ENCODE measurements around the gene DNAJC5.

The DNAJC5 gene

DNA sequence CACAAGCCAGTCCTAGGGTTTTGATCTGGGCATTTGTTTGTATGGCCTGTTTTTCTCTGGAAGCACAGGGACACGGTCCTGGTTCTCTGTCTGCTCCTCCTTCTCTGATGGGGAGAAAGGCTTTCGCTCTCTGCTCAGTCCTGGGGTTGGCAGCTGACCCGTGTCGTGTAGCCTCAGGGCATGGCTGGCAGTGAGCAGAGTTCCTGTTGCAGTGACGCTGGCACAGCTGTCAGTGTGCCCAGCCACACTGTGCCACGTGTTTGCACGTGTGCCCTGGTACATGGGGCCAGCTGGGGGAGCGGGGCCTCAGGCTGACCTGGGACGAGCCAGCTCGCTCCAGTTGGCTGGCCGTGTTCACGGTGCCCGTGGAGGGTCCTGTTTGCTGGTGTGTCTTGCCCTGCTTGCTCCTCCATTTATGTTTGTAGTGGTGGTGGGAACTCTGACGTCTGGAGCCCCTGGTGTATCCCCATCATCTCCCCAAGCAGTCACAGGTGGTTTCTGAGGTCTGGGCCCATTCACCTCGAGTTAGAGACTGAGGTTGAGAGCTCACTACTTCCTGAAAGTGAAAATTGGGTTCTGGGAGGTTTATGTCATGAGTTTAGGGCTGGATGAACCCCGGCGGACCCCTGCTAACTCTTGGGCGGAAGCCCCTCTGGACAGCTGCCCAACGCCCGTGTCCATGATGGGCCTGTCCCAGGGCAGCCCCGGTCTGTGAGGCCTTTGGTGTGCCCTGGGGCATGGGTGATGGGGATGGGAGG is 10.2 kb upstream of the DNAJC5 start:
- DNase-seq (ENCODE audit: low read depth, low spot score), result no peak

DNA sequence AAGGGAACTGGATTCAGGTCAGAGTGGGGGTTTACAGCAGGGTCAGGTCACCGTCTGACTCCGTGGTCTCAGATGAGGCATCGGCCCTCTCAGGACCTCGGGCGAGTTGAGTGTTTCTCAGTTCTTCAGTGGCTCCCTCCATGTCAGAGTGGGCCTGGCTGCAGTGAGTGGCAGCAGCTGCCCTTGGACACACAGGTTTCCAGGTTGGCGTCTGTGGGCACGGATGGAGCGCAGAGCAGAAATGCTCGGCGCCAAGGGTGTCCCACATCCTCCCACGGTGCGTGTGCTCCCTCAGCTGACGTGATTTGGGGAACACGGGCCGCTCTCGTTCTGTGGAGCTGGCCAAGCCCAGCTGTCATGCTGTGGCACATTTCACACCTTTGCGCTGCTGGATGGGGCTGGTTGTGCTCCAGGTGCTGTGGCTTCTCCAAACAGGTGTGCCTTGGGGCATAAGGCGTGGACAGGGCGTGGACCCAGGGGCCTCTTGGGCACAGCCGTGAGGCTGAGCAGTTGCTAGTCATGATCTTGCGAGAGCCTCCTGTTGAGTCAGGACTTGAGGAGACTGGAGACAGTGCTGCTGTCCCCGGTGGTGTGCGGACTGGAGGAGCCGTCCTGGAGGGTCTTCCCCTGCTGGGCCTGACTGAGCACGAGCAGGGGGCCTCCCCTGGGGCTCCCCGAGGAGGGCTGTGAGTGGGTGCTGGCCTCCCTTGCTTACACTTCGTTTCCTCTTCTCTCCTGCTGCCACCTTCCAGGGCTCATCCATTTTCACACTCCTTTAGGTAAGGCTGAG is 9.5 kb upstream of the DNAJC5 start:
- no peak for DNase-seq (ENCODE audit: low read depth, low spot score)

DNA sequence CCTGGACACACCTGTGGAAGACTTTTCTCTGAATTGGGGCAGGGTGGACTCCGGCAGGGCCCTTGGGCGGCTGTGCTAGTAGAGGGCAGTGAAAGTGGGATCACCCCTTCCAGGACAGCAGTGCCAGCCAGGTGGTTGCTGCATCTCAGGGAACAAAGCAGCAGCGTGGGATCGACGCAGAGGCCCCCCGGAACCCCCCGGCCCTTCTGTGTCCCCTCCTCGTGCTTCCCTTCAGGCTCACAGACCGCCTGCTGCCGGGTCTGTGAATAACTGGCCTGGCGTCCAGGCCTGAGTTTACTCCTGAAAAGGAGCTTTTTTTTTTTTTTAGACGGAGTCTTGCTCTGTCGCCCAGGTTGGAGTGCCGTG is 8.9 kb upstream of the DNAJC5 start:
- DNase-seq (ENCODE audit: low read depth, low spot score), result no peak

DNA sequence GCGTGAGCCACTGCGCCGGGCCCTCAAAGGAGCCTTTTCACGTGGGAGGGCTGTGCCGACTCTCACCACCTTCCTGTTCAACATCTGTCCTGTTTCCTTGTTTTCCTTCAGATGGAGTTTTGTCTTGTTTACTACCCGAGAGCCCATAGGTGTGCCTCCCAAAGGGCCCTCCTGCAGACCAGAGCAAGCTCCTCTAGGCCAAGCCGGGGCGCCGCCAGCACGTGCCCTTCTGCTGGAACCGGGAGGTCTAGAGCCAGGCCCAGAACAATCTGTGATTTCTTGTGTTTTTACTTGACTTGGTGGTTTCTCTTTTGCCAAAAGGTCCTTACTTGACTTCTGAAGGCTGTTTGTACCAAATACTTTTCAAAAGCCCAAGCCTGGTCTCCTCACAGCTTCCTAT is 8.0 kb upstream of the DNAJC5 start:
- DNase-seq (ENCODE audit: low read depth, low spot score), result no peak

DNA sequence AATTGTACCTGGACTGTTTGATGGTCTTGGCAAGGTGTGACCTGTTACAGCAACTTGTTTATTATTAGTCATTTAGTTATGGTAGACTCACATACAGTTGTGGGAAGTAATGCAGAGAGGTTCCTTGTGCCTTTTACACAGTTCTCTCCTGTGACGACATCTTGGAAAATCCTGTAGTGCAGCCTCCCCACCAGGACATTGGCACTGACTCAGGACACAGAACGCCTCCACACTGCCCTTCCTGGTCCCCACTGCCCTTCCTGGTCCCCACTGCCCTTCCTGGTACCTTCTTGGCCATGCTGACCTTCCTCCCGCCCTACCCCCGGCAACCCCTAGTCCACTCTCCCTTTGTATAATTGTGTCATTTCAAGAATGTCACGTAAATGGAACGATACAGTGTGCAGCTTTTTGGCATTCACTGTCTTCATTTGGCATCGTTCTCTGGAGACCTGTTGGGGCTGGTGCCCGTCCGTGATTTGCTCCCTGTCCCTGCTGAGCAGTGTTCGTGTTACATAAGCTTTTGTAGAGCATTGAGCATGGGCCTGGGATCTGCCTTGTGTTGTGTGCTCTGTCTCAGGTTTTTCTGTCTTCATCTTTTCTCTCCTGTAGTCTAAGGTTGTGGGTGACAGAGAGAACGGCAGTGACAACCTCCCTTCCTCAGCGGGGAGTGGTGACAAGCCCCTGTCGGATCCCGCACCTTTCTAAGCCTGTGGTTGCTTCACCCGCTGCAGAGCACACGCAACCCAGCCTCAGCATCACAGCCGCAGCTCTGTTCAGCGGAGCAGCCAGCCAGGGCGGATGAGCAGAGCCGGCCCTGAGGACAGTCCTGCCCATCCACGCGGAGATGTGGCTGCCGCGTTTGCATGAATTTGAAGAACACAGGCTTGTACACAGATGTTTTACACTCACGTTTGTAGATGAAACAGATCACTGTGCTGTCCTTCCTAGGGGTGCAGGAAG is 5.4 kb upstream of the DNAJC5 start:
- DNase-seq (ENCODE audit: low read depth, low spot score), result no peak

DNA sequence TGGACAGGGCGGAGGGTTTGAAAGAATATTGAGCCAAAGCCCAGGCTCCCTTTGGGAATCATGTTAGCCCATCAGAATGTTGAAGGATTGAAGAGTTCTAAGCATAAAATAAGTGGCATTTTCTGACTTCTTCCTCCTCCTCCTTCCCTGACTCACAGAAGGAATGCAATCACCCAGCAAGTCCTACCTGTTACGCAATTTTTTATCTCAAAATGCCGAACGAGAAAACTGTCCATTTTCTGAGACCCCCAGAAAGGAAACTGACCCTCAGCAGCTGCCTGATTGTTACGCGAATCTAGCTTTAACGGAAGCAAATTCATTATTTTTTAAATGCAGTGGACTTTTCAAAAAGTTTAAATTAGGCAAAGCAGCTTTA is 4.7 kb upstream of the DNAJC5 start:
- no peak for DNase-seq (ENCODE audit: low read depth, low spot score)

DNA sequence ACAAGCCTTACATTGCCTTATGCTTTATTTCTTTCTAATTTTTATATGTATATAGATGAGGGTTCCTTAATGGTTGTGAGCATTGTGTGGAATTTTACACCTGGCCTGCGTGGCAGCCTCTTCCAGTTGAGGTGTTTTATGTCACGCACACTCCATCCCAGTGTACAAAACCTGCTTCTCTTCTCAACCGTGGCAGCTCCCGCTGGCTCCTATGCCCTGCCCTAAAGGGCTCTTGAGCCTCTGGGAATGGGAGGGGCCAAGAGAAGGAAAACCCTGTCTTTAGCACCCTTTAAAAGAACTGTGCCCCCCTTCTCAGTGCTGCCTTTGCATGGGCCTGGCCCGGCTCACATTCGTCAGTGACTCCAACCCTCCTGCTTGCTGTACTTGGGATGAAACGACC is 4.3 kb upstream of the DNAJC5 start:
- no peak for DNase-seq (ENCODE audit: low read depth, low spot score)

DNA sequence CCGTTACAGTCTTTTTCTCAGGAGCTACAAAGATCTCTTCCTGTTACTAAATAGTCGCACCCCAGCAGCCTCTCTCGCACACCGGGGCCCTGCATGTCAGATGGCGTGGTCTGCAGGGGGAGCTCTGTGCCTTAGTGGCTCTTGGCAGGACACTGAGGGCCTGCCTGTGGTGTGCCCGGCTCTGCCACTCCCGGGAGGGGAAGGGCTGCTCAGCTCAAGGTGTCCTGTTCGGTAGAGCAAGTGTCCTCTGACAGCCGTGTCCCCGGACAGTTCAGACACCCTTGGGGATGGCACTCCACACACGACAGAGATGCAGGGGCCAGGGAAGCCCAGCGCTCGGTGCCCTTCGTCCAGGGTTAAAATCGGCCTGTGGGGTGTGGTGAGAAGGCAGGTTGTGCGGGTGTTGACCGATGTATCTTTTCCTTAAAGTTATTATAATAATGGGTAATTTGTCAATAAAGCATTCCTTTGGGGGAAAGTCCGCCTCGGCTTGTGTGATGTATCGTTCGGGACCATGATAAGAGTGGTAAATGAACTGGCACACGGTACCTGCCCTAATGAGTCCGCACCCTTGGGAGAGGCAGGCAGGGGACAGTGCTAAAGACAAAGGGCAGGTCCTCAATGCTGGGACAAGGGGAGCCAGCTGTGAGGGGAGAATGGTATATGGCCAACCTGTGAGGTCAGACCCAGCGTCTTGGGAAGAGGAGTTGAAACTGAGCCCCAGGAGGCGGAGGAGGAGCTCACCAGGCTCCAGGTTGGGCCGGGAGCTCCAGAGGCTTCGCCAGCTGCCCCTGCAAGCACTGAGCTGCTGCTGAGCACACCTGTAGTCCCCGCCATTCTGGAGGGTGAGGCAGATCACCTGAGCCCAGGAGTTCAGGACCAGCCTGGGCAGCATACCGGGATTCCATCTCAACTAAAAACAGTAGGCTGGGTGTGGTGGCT is 3.6 kb upstream of the DNAJC5 start:
- DNase-seq (ENCODE audit: low read depth, low spot score), result no peak

DNA sequence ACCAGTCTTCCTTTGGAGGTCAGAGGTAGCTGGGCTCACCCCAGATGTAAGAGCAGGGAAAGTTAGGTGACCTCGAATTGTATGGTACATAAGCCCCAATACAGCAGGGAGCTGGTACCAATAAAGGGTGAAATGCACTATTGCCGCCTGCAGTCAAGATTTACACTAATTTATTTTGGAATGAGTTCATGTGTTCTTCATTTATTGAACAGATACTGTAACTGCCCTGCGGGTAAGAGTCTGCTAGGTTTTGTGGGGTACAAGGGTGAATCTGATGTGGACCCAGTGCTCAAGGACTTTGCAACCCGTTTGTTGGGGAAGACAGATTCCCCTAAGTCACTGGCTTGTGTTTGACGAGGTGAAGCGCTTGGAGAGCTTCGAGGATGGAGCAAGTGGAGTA is 2.5 kb upstream of the DNAJC5 start:
- no peak for DNase-seq (ENCODE audit: low read depth, low spot score)

DNA sequence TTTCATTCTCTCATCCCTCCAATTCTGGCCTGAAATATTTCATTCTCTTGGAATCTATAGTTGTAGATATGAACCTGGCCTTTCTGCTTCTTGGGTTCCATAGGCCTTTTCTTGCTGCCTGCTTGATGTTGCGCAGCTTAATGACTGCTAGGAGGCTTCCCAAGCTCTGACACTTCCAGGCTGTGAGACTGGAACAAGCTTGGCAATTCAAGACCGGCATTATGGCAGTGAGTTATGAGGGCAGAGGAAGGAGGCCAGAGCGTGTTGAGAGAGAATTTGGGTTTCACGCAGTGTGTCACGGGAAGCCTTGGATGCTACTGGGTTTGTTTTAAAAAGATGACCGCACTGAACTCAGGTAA is 948 bp upstream of the DNAJC5 start:
- DNase-seq (ENCODE audit: low read depth, low spot score), result no peak

DNA sequence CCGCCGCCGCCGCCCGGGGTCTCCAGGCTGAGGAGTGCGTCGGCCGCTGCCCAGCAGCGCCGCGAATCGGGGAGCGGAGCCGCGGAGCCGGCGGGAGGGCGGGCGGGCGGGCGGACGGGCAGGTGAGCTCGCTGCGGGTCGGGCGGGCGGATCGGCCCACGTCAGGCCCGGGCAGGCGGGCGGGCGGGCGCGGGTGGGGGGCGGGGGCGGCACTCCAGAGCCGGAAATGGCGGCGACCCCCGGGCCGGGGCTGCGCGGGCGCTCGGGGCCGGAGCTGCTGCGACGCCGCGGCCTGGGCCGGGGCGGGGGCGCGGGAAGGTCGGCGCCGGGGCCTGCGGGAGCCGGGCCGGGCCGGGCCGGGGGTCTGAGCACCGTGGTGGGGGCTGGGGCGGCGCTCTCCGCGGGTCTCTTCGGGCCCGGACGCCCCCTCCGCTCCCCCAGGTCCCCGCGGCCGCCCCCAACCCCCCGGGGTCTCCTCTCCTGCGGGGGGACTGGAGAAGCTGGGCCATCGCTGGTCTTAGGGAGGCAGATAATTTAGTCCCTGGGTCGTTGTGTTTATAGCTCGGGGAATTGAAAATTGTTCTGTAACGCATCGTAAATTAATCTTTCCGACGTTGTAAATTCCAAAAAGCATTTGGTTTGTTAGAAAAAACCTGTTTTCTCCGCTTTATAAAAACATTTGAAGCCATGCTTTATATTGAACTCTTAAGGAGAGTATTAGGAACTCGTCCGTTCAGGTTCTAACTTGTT is 451 bp downstream of the DNAJC5 start:
- no peak for DNase-seq (ENCODE audit: low read depth, low spot score)

DNA sequence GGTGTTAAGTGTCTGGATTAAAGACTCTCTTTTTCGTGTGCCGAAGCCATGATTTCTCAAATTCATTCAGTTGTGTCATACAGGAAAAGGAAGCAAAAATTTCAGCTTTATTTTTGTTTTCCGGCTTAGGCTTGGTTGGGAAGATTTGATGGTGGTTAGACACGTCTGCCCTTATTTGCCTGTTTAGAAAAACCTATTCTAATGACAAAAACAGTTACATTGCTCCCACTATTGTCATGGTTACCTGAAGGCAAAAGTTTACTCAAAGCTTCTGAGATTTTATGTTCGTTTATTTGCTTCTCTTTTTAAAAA is 982 bp downstream of the DNAJC5 start:
- DNase-seq (ENCODE audit: low read depth, low spot score), result no peak

DNA sequence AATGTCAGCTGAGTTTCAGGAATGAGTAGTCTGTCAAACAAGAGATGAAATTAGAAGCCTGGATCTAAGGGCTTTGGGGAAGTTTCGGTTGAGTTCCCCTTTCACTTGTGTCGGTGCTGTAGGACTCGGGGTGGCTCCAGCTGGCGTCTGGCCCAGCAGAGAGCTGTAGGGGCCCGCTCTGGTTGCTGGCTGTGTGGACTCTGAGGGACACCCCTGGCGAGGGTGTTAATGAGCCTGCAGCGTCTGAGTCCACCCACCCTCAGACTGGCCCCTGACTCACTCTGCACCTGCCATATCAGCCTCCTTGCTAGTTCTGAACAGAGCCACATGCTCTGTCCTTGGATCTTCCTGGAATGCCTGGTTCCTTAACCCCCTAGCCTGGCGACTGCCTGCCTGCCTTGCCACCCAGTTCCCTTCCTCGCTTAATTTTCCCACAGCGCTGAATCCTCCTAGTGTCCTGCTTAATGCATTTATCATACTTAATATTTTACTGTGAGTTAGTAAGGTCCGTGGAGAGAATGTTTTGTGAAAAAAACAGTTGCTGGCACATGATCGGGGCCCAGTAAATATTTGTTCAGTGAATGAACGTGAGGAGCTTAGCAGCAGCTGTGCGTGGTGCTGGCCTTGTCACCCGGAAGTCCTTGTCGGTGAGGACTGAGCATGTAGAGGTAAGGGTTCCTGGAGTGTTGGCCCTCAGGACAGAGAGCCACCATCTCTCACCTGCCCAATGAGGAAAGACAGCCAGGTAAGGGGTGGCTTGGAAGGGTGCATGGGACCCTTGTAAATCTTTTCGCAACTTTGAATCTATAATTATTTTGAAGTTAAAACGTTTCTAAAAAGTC is 1.6 kb downstream of the DNAJC5 start:
- no peak for DNase-seq (ENCODE audit: low read depth, low spot score)

DNA sequence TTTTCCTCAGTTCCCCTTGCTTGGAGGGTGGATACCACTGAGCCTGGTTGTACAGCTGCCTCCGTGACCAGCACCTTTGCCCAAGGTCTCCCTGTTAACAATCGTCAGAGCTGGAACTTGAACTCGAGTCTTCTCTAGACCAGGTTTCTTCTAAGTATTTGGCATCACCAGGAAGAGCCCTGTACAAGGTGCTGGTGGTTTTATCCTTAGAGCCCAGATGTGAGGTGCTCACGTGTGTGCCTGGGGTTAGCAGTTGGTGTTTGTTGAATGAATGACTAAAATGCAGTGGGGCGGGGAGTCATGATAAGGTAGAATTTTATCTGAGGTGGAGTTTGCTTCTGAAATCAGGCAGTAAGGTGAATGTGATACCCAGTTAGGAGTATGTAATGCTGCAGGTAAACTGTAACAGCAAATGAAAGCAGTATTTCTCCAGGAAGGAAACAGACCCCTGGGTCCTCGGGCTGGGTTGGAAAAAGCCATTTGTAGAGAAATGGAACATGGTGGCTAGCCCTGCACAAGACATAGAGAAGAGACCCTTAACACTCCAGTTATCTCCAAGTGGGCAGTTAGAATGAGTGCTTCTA is 3.1 kb downstream of the DNAJC5 start:
- DNase-seq (ENCODE audit: low read depth, low spot score), result no peak

DNA sequence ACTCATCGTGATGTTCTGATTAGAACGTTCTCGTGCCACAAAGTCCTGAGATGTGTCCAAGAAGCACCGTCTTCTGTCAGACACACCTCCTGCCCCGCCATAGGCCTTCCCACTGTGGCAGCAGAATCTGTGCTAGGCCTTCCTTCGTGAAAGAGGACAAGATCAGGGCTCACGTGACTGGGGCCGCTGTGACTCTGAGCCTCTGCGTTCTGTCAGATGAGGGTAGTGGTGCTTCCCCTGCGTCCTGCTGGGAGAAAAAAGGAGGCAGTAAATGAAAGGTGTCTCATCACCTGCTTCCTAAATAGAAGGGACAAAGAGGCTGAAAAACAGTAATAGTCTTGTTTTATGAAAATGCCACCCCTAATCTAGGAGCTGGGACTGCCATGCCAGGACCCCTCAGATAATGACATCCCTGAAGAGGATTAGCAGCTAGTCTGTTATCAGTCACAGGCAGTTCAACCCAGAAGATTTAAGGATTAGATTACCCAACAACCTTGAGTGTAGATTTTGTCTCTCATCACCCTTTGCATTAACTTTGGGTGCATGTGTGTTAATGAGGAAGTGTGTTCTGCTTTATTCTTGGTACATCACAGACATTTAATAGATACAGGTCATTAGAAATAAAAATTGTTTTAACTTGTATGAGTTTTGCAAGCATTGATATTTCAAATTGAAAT is 4.1 kb downstream of the DNAJC5 start:
- DNase-seq (ENCODE audit: low read depth, low spot score), result no peak

DNA sequence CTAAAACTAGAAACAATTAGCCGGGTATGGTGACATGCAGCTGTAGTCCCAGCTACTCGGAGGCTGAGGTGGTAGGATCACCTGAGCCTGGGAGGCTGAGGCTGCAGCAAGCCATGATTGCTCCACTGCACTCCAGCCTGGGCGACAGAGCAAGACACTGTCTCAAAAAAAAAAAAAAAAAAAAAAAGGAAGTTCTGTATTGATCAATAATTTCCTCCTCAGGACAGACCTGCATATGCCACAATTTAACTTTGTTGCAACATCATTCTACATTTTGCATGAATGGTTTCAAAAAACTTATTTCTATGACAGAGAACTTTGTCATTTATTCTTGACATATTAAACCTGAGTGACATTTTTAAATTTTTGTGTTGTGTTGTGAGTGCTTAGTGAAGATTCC is 5.5 kb downstream of the DNAJC5 start:
- no peak for DNase-seq (ENCODE audit: low read depth, low spot score)

DNA sequence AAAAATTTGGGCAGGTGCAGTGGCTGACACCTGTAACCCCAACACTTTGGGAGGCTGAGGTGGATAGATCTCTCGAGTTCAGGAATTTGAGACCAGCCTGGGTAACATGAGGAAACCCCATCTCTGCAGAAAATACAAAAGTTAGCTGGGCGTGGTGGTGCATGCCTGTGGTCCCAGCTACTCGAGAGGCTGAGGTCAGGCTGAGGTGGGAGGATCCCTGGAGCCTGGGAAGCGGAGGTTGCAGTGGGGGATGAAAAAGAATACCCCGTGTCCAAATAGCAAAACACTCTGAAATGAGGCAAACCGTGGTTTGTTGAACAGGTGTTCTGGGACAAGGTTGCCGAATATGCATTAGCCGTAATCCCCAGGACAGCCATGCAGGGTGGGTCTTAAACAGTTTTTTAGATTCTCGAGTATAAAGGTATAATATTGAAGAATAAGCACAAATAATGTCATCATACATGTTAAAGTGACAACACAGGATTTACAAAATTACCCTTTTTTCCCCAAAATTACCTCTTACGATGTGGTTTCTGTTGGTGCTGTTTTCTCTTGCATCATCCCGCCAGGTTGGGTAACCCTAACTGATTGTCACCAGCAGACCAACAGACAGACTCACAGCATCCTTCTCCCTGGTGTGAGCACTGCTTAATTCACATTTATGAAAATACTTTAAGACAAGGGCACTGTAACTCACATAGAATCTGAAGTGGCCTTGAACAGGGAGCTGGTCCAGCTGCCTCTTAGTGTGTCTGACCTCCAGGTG is 9.1 kb downstream of the DNAJC5 start:
- DNase-seq (ENCODE audit: low read depth, low spot score), result no peak

Measured in smooth muscle cell of the brain vasculature (primary cell).